ENCODE results near the gene PLEKHB1.
"Not testable (repeated sequence)": the region's sequence is repeated elsewhere in the genome, so short reads cannot be mapped to it uniquely, and the experiment has no call there.

Gene PLEKHB1

DNA sequence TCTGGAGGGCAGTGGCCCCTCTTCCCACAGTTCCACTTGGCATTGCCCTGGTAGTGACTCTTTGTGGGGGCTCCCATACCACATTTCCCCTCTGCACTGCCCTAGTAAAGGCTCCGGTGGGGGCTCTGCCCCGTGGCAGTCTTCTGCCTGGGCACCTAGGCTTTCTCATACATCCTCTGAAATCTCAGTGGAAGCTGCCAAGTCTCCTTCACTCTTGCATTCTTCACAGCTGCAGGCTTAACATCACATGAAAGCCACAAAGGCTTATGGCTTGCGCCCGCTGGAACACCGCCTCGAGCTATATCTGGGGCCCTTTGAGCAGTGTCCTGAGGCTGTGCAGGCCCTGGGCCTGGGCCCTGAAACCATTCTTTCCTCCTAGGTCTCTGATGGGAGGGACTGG lies 25.3 kb downstream of the PLEKHB1 start:
- Histone ChIP-seq H3K36me3 (ENCODE audit: control insufficient read depth in 1 of 2, insufficient read depth in 2 of 2, low read length in 2 of 2) (peaks cover 0 to 4% of the 10 kb centered on the region in 2 donors), H3K9me3 (ENCODE audit: control insufficient read depth in 1 of 2, low read length in 2 of 2) (no peaks in the 10 kb centered on the region), H3K4me1 (ENCODE audit: control insufficient read depth in 1 of 2, insufficient read depth in 2 of 2, low read length in 2 of 2) (peaks cover 0 to 3% of the 10 kb centered on the region in 2 donors), H3K27me3 (ENCODE audit: control insufficient read depth in 1 of 2, insufficient read depth in 2 of 2, low read length in 2 of 2) (no peaks in the 10 kb centered on the region), H3K27ac (ENCODE audit: low read depth, low read length) (no peak overlapping the region), H3K4me3 (ENCODE audit: low read depth in 1 of 2, low read length in 2 of 2) (no peak overlapping the region), H3K9ac (ENCODE audit: low read depth in 1 of 2, low read length in 2 of 2) (no peak overlapping the region)

DNA sequence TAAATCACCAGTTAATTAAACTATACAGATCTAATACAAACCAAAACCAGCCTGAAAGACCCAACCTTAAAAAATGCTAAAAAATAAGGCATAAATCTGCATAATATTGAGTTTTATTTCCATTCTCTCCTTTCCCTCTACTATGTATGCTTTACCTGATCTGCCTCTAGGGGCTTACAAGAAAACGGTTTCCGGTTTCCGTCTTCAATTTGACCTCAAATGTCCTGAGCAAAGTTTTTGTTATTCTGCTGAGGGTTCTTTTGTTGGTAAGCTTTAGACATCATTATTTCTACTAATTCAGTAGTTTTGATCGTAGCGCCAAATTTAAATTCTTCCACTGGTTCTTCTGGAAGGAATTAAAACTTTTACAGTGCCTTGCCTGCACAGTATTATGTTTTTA lies 30.2 kb downstream of the PLEKHB1 start:
- not testable (repeated sequence) for H3K4me3 ChIP-seq (ENCODE audit: low read depth in 1 of 2, low read length in 2 of 2); H3K9me3 ChIP-seq (ENCODE audit: control insufficient read depth in 1 of 2, low read length in 2 of 2); H3K27ac ChIP-seq (ENCODE audit: low read depth, low read length); H3K9ac ChIP-seq (ENCODE audit: low read depth in 1 of 2, low read length in 2 of 2); H3K4me1 ChIP-seq (ENCODE audit: control insufficient read depth in 1 of 2, insufficient read depth in 2 of 2, low read length in 2 of 2); H3K27me3 ChIP-seq (ENCODE audit: control insufficient read depth in 1 of 2, insufficient read depth in 2 of 2, low read length in 2 of 2)
- peaks cover 11 to 24% of the 10 kb centered on the region in 2 donors for H3K36me3 ChIP-seq (ENCODE audit: control insufficient read depth in 1 of 2, insufficient read depth in 2 of 2, low read length in 2 of 2)

DNA sequence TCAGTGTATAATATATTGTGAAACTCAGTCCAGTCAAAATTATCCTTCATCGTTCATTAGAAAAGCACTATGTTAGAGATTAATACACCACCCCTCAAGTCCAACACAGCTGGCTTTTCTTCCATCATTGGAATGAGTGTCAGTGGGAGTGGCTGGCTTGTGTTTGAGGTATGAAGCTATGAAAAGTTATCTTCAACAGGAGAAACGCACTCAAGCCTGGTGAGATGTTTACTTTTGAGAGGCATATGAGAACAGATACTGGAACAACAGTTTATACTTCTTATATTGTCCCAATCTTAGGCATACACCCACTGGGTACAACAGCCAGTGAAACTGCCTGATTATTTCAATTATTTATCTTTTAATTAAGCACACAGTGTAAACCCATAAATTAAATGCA lies 34.3 kb downstream of the PLEKHB1 start:
- no peak overlapping the region for H3K9ac ChIP-seq (ENCODE audit: low read depth in 1 of 2, low read length in 2 of 2)
- no peak overlapping the region for H3K27ac ChIP-seq (ENCODE audit: low read depth, low read length)
- no peaks in the 10 kb centered on the region for H3K4me1 ChIP-seq (ENCODE audit: control insufficient read depth in 1 of 2, insufficient read depth in 2 of 2, low read length in 2 of 2)
- H3K9me3 ChIP-seq (ENCODE audit: control insufficient read depth in 1 of 2, low read length in 2 of 2), result no peaks in the 10 kb centered on the region
- H3K36me3 ChIP-seq (ENCODE audit: control insufficient read depth in 1 of 2, insufficient read depth in 2 of 2, low read length in 2 of 2), result peaks cover 15 to 24% of the 10 kb centered on the region in 2 donors
- H3K27me3 ChIP-seq (ENCODE audit: control insufficient read depth in 1 of 2, insufficient read depth in 2 of 2, low read length in 2 of 2), result no peaks in the 10 kb centered on the region
- H3K4me3 ChIP-seq (ENCODE audit: low read depth in 1 of 2, low read length in 2 of 2), result no peak overlapping the region

DNA sequence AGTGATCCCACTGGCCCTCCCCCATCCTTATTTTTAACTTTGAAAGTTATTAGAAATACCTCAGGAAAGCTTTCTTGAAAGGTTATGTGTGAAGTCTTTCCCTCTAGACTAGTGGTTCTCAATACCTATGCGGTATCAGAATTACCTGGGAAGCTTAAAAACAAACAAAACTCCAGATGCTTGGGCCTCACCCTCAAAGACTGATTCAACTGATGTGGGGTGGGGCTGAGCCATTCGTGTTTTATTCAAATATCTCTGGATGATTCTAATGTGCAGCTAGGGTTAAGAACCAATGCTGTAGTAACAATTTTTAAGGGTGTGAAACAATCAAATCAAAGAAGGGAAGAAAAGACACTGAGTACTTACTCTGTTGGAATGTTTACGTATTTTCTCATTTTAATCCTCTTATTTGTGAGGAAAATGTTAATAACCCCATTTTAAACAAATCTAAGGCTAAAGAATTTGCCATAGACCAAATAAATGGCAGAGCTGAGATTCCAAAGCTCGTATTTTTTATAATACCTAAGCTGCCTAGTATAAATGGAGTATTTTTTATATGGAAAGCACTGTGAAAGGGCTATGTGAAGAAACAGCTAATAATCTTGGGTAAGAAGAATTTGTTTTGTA lies 47.6 kb downstream of the PLEKHB1 start:
- no peak overlapping the region for H3K4me3 ChIP-seq (ENCODE audit: low read depth in 1 of 2, low read length in 2 of 2)
- no peak overlapping the region for H3K27ac ChIP-seq (ENCODE audit: low read depth, low read length)
- H3K4me1 ChIP-seq (ENCODE audit: control insufficient read depth in 1 of 2, insufficient read depth in 2 of 2, low read length in 2 of 2), result no peaks in the 10 kb centered on the region
- no peaks in the 10 kb centered on the region for H3K9me3 ChIP-seq (ENCODE audit: control insufficient read depth in 1 of 2, low read length in 2 of 2)
- H3K27me3 ChIP-seq (ENCODE audit: control insufficient read depth in 1 of 2, insufficient read depth in 2 of 2, low read length in 2 of 2), result no peaks in the 10 kb centered on the region
- H3K9ac ChIP-seq (ENCODE audit: low read depth in 1 of 2, low read length in 2 of 2), result no peak overlapping the region
- peaks cover 8 to 23% of the 10 kb centered on the region in 2 donors for H3K36me3 ChIP-seq (ENCODE audit: control insufficient read depth in 1 of 2, insufficient read depth in 2 of 2, low read length in 2 of 2)

DNA sequence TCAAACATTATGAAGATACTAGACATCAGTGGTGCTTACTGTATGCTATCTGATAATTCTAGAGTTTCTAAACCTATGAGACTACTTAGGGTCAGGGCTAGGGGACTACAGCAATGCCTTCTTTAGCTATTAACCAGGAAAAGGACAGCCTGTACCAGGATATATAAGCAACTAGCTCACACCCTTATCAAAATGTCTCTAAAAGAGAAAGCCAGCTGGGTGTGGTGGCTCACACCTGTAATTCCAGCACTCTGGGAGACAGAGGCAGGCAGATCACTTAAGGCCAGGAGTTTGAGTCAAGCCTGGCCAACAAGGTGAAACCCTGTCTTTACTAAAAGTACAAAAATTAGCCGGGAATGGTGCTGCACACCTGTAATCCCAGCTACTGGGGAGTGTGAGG lies 58.7 kb downstream of the PLEKHB1 start:
- Histone ChIP-seq H3K4me3 (ENCODE audit: low read depth in 1 of 2, low read length in 2 of 2) (no peak overlapping the region), H3K27ac (ENCODE audit: low read depth, low read length) (no peak overlapping the region), H3K36me3 (ENCODE audit: control insufficient read depth in 1 of 2, insufficient read depth in 2 of 2, low read length in 2 of 2) (peaks cover 18 to 46% of the 10 kb centered on the region in 2 donors), H3K9me3 (ENCODE audit: control insufficient read depth in 1 of 2, low read length in 2 of 2) (no peaks in the 10 kb centered on the region), H3K4me1 (ENCODE audit: control insufficient read depth in 1 of 2, insufficient read depth in 2 of 2, low read length in 2 of 2) (no peaks in the 10 kb centered on the region), H3K9ac (ENCODE audit: low read depth in 1 of 2, low read length in 2 of 2) (no peak overlapping the region), H3K27me3 (ENCODE audit: control insufficient read depth in 1 of 2, insufficient read depth in 2 of 2, low read length in 2 of 2) (no peaks in the 10 kb centered on the region)

DNA sequence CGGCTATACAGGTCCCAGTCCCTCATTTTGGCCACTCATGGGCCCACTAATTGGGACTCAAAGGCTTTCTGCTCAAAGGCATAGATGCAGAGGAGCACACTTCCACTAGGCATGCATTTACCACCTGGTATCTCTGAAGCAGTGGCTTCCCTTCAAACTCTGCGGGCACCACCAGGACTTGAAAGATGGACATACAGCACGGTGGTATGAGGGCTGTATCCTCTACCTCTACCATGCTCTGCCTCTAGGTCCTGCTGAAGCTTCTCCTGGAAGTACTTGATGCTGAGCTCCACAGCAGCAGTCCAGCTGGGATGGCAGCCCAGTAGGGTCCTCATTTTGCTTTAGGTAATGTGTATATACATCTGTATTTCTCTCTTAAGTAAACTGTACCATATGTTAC lies 64.6 kb downstream of the PLEKHB1 start:
- Histone ChIP-seq H3K9me3 (ENCODE audit: control insufficient read depth in 1 of 2, low read length in 2 of 2) (no peaks in the 10 kb centered on the region), H3K4me1 (ENCODE audit: control insufficient read depth in 1 of 2, insufficient read depth in 2 of 2, low read length in 2 of 2) (no peaks in the 10 kb centered on the region), H3K27me3 (ENCODE audit: control insufficient read depth in 1 of 2, insufficient read depth in 2 of 2, low read length in 2 of 2) (no peaks in the 10 kb centered on the region), H3K27ac (ENCODE audit: low read depth, low read length) (no peak overlapping the region), H3K36me3 (ENCODE audit: control insufficient read depth in 1 of 2, insufficient read depth in 2 of 2, low read length in 2 of 2) (peaks cover 15 to 30% of the 10 kb centered on the region in 2 donors), H3K4me3 (ENCODE audit: low read depth in 1 of 2, low read length in 2 of 2) (no peak overlapping the region), H3K9ac (ENCODE audit: low read depth in 1 of 2, low read length in 2 of 2) (no peak overlapping the region)
